Activated T-cell treated with anti-CD3 and anti-CD28 coated beads, Interleukin-2, amount 50 U/mL, for 4 hours (primary cell): ENCODE results near the gene KCNJ6. TPM values are rescaled to one million over a fixed set of nuclear protein-coding genes. Genes with fewer than 3 reads are reported as not detected.

ENCODE experiments used
- ATAC-seq, 2 donors: fragments of 200-7000 bp; cut with Tn5 transposase; one replicate each; pipeline ENCODE4 v1.10.0; 2021
- DNase-seq: peaks from one replicate; pipeline ENCODE4 v3.0.0-alpha.2; 2020
- H3K27me3 Mint-ChIP-seq: one replicate; pipeline ENCODE4 v1.8.0; 2021; ENCODE audit warnings: low read depth, mixed read lengths
- H3K36me3 Mint-ChIP-seq: one replicate; pipeline ENCODE4 v1.8.0; 2022; ENCODE audit warnings: mixed read lengths; ENCODE audit not compliant: insufficient read depth
- H3K4me1 Mint-ChIP-seq: one replicate; pipeline ENCODE4 v1.8.0; 2021; ENCODE audit warnings: low read depth, mixed read lengths
- H3K4me3 Mint-ChIP-seq: one replicate; pipeline ENCODE4 v1.8.0; 2021; ENCODE audit warnings: mild to moderate bottlenecking, moderate library complexity, mixed read lengths
- H3K9me3 Mint-ChIP-seq: one replicate; pipeline ENCODE4 v1.8.0; 2021; ENCODE audit warnings: mixed read lengths
- total RNA-seq, 3 donors: library from RNA; stranded (reverse); gene quantifications; one replicate each; pipeline ENCODE4 v1.2.1, GENCODE V29; 2021

The KCNJ6 gene
- total RNA-seq, 3 donors from 2014 or later, result not detected

DNA sequence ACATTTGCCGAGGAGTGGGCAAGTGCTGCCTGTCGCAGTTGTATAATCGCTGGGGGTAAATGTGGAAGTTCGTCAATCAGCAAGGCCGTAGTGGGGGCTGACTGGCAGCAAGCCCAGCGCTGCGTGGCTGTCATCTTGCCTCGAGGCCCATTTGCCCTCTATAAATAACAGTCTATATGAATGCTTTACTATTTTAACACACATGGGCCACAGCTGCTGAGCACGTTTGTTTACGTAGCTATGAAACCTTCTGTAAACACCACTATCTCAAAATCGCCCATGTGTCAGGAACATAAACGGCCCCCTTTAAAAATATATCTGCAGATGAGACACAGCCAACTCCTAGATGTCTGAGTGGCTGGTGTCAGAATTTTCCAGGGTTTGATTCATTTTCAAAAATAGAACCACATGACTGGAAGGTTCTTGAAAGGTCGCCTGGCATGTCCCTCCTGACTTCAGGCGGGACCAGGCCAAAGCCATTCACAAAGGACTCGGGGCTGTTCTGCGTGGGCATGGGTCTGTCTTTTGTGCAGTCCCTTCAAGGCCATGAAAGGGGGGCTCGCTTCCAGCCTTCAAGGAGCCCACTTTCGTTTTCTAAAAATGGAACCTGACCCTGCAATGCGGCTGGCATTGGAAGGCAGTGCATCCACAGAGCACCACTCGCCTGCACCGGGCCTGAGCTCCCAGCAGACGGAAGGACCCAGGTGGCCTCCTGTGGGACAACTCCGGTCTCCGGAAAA is 205.5 kb downstream of the KCNJ6 start:
- Mint-ChIP-seq H3K9me3 (no peaks in the 10 kb centered on the region), H3K4me3 (no peak overlapping the region), H3K27me3 (peaks cover 18% of the 10 kb centered on the region), H3K36me3 (no peaks in the 10 kb centered on the region), H3K4me1 (no peaks in the 10 kb centered on the region)
- DNase-seq (no peak), ATAC-seq (no peak)

DNA sequence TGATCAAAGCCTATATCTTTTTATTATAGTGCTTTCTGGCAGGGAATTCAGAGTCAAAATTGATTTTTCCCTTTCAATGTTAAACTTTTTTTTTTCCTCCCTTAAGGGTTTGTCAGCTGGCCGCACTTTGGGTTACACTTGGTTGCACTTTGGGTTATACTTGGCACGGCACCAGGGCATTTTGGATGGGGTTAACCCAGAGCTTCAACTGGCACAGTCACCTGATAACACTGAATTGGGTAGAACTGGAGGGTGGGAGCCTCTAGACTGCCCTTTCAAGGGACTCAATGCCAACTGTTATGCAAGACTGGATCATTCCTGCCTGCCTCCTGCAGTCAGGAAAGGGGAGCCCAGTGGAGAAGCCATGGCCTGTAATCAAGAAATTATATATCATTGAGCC is 211.5 kb downstream of the KCNJ6 start:
- H3K27me3 Mint-ChIP-seq, result peaks cover 9% of the 10 kb centered on the region
- ATAC-seq, result no peak
- no peaks in the 10 kb centered on the region for H3K36me3 Mint-ChIP-seq
- H3K9me3 Mint-ChIP-seq, result no peaks in the 10 kb centered on the region
- no peaks in the 10 kb centered on the region for H3K4me1 Mint-ChIP-seq
- no peak for DNase-seq
- no peak overlapping the region for H3K4me3 Mint-ChIP-seq

DNA sequence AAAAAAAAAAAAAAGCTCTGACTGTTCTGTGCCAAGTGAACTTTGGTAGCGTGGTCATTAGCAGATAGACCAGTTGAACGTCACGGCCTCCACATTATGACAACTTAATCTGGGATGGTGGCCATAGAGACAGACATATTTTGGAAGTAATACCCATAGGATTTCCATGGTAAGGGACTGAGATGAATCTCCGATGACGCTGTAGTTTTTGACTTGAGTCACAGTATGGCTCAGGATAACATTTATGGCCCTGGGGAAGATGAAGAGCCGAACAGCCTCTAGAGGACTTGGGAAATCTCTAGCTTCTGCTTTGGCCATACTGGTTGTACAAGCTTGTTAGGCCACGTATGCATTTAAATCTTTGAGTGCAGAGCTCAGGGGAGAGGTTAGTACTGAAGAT is 214.0 kb downstream of the KCNJ6 start:
- Mint-ChIP-seq H3K4me1 (no peaks in the 10 kb centered on the region), H3K27me3 (peaks cover 2% of the 10 kb centered on the region), H3K4me3 (no peak overlapping the region), H3K9me3 (no peaks in the 10 kb centered on the region), H3K36me3 (no peaks in the 10 kb centered on the region)
- ATAC-seq (no peak), DNase-seq (no peak)

DNA sequence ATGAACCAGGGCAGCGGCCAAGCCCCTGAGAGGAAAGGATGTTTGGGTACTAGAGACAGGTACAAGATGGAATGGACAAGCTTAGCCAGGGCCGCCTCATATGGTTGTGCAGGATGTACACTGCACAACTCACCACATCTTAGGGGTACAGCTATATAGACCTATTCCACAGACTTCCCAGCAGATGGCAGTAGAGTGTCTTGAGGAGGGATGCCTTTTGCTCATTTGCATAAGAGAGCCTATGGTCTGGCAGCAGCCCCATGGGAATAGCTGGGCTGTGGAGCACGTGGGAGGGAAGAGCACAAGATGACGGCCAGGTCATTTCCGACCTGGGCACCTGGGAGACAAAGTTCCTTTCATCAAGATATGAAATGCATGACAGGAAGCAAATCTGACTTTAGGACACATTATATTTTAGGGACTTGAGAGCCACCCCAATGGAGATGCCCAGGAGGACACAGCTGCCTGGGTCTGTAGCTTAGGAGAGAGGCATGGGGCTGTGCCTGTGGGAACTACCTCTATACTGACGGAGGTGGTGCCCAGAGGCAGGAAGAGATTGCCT is 215.5 kb downstream of the KCNJ6 start:
- ATAC-seq, result peak in 1 of 2 donors; percentile 46
- no peak overlapping the region for H3K4me3 Mint-ChIP-seq
- H3K9me3 Mint-ChIP-seq, result no peaks in the 10 kb centered on the region
- no peak for DNase-seq
- H3K27me3 Mint-ChIP-seq, result peaks cover 10% of the 10 kb centered on the region
- no peaks in the 10 kb centered on the region for H3K36me3 Mint-ChIP-seq
- no peaks in the 10 kb centered on the region for H3K4me1 Mint-ChIP-seq

DNA sequence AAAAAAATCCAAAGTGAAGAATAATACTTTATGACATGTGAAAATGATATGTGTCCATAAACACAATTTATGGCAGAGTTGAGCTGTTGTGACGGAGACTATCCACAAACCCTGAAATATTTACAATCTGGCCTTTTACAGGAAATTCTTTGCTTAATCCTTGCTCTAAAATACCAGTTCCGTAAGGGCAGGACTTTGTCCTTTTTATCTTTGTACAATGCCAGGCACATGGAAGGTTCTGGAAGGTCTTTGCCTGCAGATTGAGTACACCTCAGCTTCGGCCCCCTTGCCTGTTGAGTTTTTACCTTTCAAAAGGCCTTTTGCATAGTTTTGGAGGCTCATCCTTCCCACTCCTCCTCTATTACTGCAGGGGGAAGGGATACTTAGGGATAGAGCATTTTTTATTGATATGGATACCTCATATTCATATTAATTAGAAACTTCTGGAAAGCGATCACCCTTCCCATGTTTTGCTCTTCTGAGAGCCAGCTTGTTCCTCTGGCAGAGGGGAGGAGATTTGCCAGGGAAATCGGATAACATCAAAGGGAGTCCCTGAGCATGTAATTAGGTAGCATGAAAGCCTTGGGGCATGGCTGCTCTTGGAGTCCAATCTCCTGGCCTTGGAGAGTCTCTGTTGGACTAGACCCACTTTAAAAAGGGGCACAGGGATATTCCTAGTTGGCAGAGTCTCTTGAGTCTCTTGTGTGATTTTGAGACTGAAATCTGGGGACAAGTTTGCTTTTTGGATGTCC is 217.1 kb downstream of the KCNJ6 start:
- DNase-seq, result no peak
- no peaks in the 10 kb centered on the region for H3K36me3 Mint-ChIP-seq
- H3K4me1 Mint-ChIP-seq, result no peaks in the 10 kb centered on the region
- H3K27me3 Mint-ChIP-seq, result peaks cover 10% of the 10 kb centered on the region
- H3K4me3 Mint-ChIP-seq, result no peak overlapping the region
- no peaks in the 10 kb centered on the region for H3K9me3 Mint-ChIP-seq
- ATAC-seq, result no peak

DNA sequence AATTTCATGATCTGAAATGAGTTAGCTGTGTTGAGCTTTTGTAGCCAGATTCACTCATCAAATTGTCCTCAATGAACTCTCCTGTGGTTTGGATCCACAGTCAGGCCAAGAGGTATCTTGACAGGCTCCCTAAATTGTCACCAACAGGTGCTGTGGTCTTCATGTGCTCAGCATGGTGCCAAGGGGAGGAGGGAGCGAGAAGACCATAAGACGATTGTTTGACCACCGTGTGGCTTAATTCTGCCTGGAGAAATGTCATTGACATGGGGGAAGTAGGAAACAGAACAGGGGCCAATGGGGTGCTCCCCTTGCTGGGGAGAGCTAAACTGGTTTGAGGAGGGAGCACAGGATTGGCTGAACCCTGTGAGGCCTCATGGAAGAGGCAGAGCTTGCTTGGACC is 219.3 kb downstream of the KCNJ6 start:
- DNase-seq (no peak), ATAC-seq (no peak)
- Mint-ChIP-seq H3K27me3 (peaks cover 10% of the 10 kb centered on the region), H3K4me3 (no peak overlapping the region), H3K9me3 (no peaks in the 10 kb centered on the region), H3K4me1 (no peaks in the 10 kb centered on the region), H3K36me3 (no peaks in the 10 kb centered on the region)

DNA sequence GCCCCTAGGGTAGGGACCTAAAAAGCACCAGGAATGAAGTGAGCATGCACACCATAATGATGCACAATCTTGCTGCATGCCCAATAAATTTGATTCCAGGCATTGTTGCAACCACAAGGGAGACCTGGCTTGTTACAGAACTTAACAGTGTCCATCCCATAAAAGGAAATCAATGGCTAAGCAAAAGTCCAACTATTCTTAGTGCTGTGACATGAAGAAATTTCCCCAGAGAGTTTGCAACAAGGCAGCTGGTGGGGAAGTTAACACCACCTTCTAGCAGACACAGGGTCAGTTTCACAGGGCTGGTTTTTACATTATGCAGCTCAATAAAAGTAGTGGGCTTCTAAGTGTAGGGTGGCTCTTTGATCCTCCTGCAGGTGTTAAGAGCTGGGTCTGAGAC is 221.1 kb downstream of the KCNJ6 start:
- H3K4me1 Mint-ChIP-seq, result no peaks in the 10 kb centered on the region
- no peak overlapping the region for H3K4me3 Mint-ChIP-seq
- no peaks in the 10 kb centered on the region for H3K36me3 Mint-ChIP-seq
- DNase-seq (no peak), ATAC-seq (no peak)
- no peaks in the 10 kb centered on the region for H3K9me3 Mint-ChIP-seq
- H3K27me3 Mint-ChIP-seq, result peaks cover 10% of the 10 kb centered on the region

DNA sequence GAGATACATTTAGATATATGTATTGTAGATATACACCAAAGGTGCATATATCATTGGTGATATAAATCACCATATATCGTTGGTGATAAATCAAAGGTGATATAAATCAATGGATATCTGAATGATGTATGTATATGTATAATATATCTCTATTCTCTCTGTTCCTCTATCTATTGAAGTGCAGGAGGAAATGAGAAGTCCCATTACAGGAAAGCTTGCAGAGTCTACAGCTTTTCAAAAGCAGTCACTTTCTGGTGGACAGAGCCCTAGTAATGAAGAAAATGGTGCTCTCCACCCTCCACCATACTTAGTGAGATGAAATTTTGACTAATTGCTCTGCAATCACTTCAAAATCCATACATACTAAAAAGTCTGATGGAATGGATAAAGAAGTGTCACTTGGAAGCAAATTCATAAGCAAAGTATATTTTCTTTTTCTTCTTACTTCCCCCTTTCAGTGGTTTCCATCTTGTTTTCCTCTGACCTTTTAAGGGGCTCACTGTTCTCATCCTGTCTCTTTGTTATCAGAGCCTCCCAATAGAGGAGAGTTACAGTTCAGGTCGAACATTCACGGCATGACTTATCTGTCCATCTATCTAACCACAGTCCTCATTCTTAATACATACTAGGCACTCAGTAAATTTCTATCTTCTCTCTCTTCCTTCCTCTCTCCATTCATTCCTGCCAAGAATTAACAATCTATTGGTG is 227.2 kb downstream of the KCNJ6 start:
- no peaks in the 10 kb centered on the region for H3K4me1 Mint-ChIP-seq
- DNase-seq, result no peak
- H3K27me3 Mint-ChIP-seq, result peaks cover 2% of the 10 kb centered on the region
- ATAC-seq, result no peak
- H3K36me3 Mint-ChIP-seq, result no peaks in the 10 kb centered on the region
- H3K4me3 Mint-ChIP-seq, result no peak overlapping the region
- no peaks in the 10 kb centered on the region for H3K9me3 Mint-ChIP-seq

DNA sequence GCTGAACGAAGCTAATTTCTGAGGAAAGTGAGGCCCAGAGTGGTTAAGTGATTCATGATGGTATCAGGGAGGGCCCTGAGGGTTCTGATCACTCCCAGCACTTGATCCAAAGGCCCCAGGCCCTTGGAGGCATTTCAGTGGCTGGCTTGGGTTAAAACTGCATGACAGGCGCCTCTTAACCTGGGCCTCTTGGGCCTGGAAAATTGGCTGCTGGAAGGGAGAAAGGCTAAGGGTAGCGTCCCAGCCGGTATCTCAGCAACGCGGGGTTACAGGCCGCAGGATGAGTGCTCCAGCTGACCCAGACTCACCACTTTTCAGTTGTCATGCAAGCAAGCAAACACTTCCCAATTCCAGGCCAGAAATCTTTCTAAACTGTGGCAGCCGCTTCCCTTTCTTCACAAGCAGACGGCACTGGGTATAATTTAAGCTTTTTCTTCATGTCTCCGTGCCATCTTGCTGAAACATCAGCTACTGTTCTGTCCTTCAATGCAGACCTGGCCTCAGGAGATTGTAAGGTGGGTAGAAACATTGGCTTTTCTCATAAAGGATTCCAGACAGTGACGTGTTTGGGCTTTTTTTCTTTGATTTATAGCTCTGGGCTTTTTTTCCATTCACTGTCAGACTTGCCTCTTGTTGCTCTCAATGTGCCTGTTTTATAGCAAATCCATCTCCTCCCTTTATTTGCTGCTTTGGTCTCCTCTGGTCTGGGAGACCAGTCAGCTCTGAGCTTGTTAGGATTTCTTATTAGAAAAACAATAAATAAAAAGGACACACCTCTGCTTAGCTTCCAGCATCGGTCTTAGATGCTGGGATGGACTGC is 229.1 kb downstream of the KCNJ6 start:
- Mint-ChIP-seq H3K27me3 (peaks cover 2% of the 10 kb centered on the region), H3K9me3 (no peaks in the 10 kb centered on the region), H3K4me1 (no peaks in the 10 kb centered on the region), H3K36me3 (no peaks in the 10 kb centered on the region), H3K4me3 (no peak overlapping the region)
- ATAC-seq, result no peak
- DNase-seq, result no peak

DNA sequence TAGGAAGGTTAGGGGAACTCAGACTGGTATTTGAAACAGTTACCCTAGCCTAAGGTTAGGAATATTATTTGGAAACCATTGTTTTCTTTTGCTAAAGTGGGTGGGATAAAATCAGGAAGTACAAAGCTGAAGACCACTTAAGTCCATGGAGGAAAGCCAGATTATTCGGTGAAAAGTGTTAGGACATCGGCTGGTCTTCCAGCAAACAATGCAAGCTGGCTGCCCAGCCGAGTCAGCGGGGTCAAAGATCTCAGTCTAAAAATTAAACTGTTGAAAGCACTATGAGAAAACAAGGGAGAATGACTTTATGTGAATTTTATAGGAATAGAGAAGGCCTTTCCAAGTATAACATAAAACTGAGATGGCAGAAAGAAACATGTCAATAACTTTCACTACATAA is 231.7 kb downstream of the KCNJ6 start:
- peaks cover 9% of the 10 kb centered on the region for H3K27me3 Mint-ChIP-seq
- H3K4me1 Mint-ChIP-seq, result no peaks in the 10 kb centered on the region
- H3K4me3 Mint-ChIP-seq, result no peak overlapping the region
- no peak for DNase-seq
- H3K36me3 Mint-ChIP-seq, result no peaks in the 10 kb centered on the region
- H3K9me3 Mint-ChIP-seq, result no peaks in the 10 kb centered on the region
- ATAC-seq, result no peak

DNA sequence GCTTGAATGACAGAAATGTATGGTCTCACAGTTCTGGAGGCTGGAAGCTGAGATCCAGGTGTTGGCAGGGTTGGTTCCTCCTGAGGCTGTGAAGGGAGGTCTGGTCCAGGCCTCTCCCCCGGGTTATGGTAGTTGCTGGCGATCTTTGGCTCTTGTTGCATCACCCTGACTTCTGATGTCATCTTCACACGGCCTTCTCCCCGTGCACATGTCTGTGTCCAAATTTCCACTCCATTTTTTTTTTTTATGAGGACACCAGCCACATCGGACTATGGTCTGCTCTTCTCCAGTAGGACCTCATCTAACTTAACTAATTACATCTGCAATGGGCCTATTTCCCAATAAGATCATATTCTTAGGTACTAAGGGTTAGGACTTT is 232.2 kb downstream of the KCNJ6 start:
- no peaks in the 10 kb centered on the region for H3K9me3 Mint-ChIP-seq
- no peak overlapping the region for H3K4me3 Mint-ChIP-seq
- H3K36me3 Mint-ChIP-seq, result no peaks in the 10 kb centered on the region
- no peak for DNase-seq
- no peaks in the 10 kb centered on the region for H3K4me1 Mint-ChIP-seq
- H3K27me3 Mint-ChIP-seq, result peaks cover 9% of the 10 kb centered on the region
- ATAC-seq, result no peak

DNA sequence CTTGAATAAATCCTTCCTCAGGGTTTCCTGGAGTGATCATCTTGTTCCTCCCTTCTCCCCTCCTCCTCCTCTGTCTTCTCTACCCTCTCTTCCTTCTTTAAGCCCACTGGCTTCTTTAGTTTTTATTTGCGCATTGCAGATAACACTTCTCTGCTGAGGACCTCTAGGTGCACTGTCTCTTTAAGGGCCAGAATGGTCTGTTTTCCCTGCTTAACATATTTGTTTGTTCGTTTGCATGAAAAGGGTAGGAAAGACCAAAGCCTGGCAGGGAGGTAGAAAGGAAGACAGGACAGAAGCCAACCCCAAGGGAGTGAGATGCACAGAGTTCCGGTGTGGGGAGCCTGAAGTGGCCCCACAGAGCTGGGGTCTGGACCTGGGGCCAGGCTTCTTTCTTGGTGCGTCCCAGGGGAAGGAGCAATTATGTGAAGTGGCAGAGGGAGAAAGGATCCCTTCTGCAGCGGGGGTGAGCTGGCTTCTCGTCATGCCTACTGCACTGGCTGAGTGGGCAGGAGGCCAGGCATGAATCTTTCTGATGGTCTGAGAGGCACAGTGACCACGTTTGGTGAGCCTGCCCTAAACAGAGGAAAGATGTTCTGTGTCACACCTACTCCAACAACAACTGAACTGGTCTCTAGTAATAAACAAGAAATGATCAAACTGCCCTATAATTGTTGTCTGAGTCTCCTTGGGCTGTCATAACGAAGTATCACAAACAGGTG is 232.7 kb downstream of the KCNJ6 start:
- H3K27me3 Mint-ChIP-seq, result peaks cover 9% of the 10 kb centered on the region
- DNase-seq, result no peak
- no peak overlapping the region for H3K4me3 Mint-ChIP-seq
- no peaks in the 10 kb centered on the region for H3K9me3 Mint-ChIP-seq
- H3K4me1 Mint-ChIP-seq, result no peaks in the 10 kb centered on the region
- no peaks in the 10 kb centered on the region for H3K36me3 Mint-ChIP-seq
- ATAC-seq, result no peak

DNA sequence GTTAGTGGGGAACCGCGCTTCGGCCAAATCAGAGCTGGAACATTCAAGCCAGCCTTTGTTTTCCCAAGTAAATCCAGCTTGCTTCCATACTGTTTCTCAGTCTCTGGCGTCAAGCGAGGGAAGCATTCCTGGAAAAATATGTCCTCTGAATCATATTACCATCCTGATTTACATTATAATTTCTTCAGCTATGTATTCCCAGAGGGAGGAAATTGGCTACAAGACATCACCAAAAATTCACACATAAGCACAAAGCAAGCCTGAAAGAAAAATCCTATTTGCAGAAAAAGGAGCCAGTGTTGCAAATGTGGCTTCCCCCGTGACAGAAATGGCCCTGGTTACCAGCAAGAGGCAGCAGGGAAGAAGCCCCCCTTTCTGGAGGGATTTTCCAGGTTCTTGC is 233.3 kb downstream of the KCNJ6 start:
- no peaks in the 10 kb centered on the region for H3K4me1 Mint-ChIP-seq
- no peaks in the 10 kb centered on the region for H3K9me3 Mint-ChIP-seq
- H3K4me3 Mint-ChIP-seq, result no peak overlapping the region
- DNase-seq (no peak), ATAC-seq (no peak)
- no peaks in the 10 kb centered on the region for H3K36me3 Mint-ChIP-seq
- H3K27me3 Mint-ChIP-seq, result peaks cover 7% of the 10 kb centered on the region
